HEK293 (cell line): Measurements from ENCODE around the gene TOMM40L.

Experiments used
- CTCF ChIP-seq: fragments of 450-650 bp; formaldehyde crosslinking; IDR thresholded peaks from 2 replicates; pipeline ENCODE4 v1.5.1; 2016; ENCODE audit warnings: missing biosample characterization, missing genetic modification characterization
- MZF1 ChIP-seq: fragments of 450-650 bp; formaldehyde crosslinking; IDR thresholded peaks from 2 replicates; pipeline ENCODE4 v1.5.1; 2017; ENCODE audit warnings: missing biosample characterization, missing genetic modification characterization, borderline replicate concordance
- ZNF585B ChIP-seq: fragments of 450-650 bp; formaldehyde crosslinking; IDR thresholded peaks from 2 replicates; pipeline ENCODE4 v1.5.1; 2016; ENCODE audit warnings: missing biosample characterization, missing genetic modification characterization
- ZNF768 ChIP-seq: fragments of 450-650 bp; formaldehyde crosslinking; IDR thresholded peaks from 2 replicates; pipeline ENCODE4 v1.5.1; 2018; ENCODE audit warnings: missing biosample characterization, mild to moderate bottlenecking, missing genetic modification characterization

- no peak for TF ChIP-seq ZNF768 (tag by site-specific recombination)
- no peak for TF ChIP-seq CTCF
- no peak for TF ChIP-seq ZNF585B (tag by site-specific recombination)
- TF ChIP-seq MZF1, result no peak
Observed at GRCh38 chr1:161200421-161200991, 25.4 kb upstream of the TOMM40L start.
